SK-N-SH (cell line): ENCODE results near the gene PSMB10. TPM values are rescaled to one million over a fixed set of nuclear protein-coding genes. Genes with fewer than 3 reads are reported as not detected.

Experiments
- CTCF ChIA-PET: fragments of 300-600, 350-600 bp; formaldehyde crosslinking; extraction: SDS; loops from one replicate; lab custom pipeline; 2021; lab: Yijun Ruan, JAX
- POLR2A ChIA-PET: fragments of 350-600 bp; sonication (Branson Sonifier 250); formaldehyde crosslinking; extraction: SDS; loops from one replicate; lab custom pipeline; 2020; ENCODE audit warnings: antibody characterized with exemption, inconsistent platforms; lab: Yijun Ruan, JAX
- DNase-seq: peaks from one replicate; pipeline ENCODE4 v3.0.0; 2012
- H2AFZ ChIP-seq: fragments of 200-600 bp; sonication (generic); 2 replicates; pipeline ENCODE4 v1.8.1; 2016; ENCODE audit warnings: antibody characterized with exemption, mild to moderate bottlenecking, low read depth
- H3F3A ChIP-seq: fragments of 200-600 bp; sonication (generic); replicated peaks from 2 replicates; pipeline ENCODE3; 2016; ENCODE audit warnings: antibody characterized with exemption, mild to moderate bottlenecking; ENCODE audit not compliant: insufficient read depth
- H3K27ac ChIP-seq, 2 experiments: fragments of 200-500 bp in 1 of 2; fragments of 200-600 bp in 1 of 2; sonication (Bioruptor generic) in 1 of 2; sonication (generic), shearing (Covaris generic) in 1 of 2; 2 replicates each; pipeline versions ENCODE4 v1.5.1 to v1.6.1; 2014 to 2016; ENCODE audit warnings: low read depth in 2 of 2, inconsistent platforms in 1 of 2, low read length in 1 of 2, mild to moderate bottlenecking in 1 of 2, mixed read lengths in 1 of 2
- H3K27me3 ChIP-seq: fragments of 200-600 bp; sonication (generic), shearing (Covaris generic); 2 replicates; pipeline ENCODE4 v1.6.1; 2016; ENCODE audit warnings: mixed run types; ENCODE audit not compliant: insufficient read depth
- H3K36me3 ChIP-seq, 2 experiments: fragments of 200-500 bp in 1 of 2; fragments of 200-600 bp in 1 of 2; sonication (Bioruptor generic) in 1 of 2; sonication (generic) in 1 of 2; replicated peaks in 1 of 2; 2 replicates each; pipeline versions ENCODE3 to v1.5.1; 2014 to 2016; ENCODE audit warnings: low read length in 1 of 2, mild to moderate bottlenecking in 1 of 2; ENCODE audit not compliant: insufficient read depth in 2 of 2, control insufficient read depth in 1 of 2
- H3K4me1 ChIP-seq, 2 experiments: fragments of 200-500 bp in 1 of 2; fragments of 200-600 bp in 1 of 2; sonication (Bioruptor generic) in 1 of 2; sonication (generic), shearing (Covaris generic) in 1 of 2; 2 replicates each; pipeline versions ENCODE4 v1.5.1 to v1.6.1; 2014 to 2016; ENCODE audit warnings: low read depth in 1 of 2, low read length in 1 of 2, mixed run types in 1 of 2; ENCODE audit not compliant: insufficient read depth in 2 of 2, control insufficient read depth in 1 of 2
- H3K4me2 ChIP-seq: fragments of 200-600 bp; sonication (generic), shearing (Covaris generic); 2 replicates; pipeline ENCODE4 v1.6.1; 2017; ENCODE audit warnings: mixed run types
- H3K4me3 ChIP-seq, 2 experiments: fragments of 200-500 bp in 1 of 2; fragments of 200-600 bp in 1 of 2; sonication (Bioruptor generic) in 1 of 2; sonication (generic), shearing (Covaris generic) in 1 of 2; 2 replicates each; pipeline versions ENCODE4 v1.5.1 to v1.8.1; 2014 to 2016; ENCODE audit warnings: low read depth in 2 of 2, inconsistent platforms in 1 of 2, low read length in 1 of 2, mild to moderate bottlenecking in 1 of 2, mixed read lengths in 1 of 2, moderate library complexity in 1 of 2
- H3K79me2 ChIP-seq: fragments of 200-600 bp; sonication (generic); 2 replicates; pipeline ENCODE4 v1.8.1; 2017; ENCODE audit warnings: mild to moderate bottlenecking; ENCODE audit not compliant: insufficient read depth
- H3K9ac ChIP-seq: fragments of 200-600 bp; sonication (generic); 2 replicates; pipeline ENCODE4 v1.6.1; 2017; ENCODE audit warnings: mixed run types
- H3K9me2 ChIP-seq: fragments of 200-600 bp; sonication (generic); 2 replicates; pipeline ENCODE4 v1.6.1; 2017; ENCODE audit warnings: mixed run types
- H3K9me3 ChIP-seq: fragments of 200-600 bp; sonication (generic); 2 replicates; pipeline ENCODE4 v1.6.1; 2017; ENCODE audit warnings: mixed run types, mild to moderate bottlenecking, moderate library complexity
- H4K20me1 ChIP-seq: fragments of 200-600 bp; sonication (generic); 2 replicates; pipeline ENCODE4 v1.6.1; 2017; ENCODE audit warnings: mild to moderate bottlenecking, mixed run types; ENCODE audit not compliant: insufficient read depth
- CHD2 ChIP-seq: fragments of 150-350 bp; IDR thresholded peaks from 2 replicates; pipeline ENCODE4 v1.6.1; 2018; ENCODE audit warnings: low read length; ENCODE audit not compliant: partially characterized antibody
- ELF1 ChIP-seq: IDR thresholded peaks from 2 replicates; pipeline ENCODE4 v1.4.0; 2012
- EZH2phosphoT487 ChIP-seq: fragments of 200-600 bp; sonication (generic); IDR thresholded peaks from 2 replicates; pipeline ENCODE4 v1.6.1; 2017; ENCODE audit warnings: low read depth, mixed run types, mild to moderate bottlenecking, antibody characterized with exemption, moderate library complexity, borderline replicate concordance
- FOSL2 ChIP-seq: IDR thresholded peaks from 2 replicates; pipeline ENCODE4 v1.4.0; 2012; ENCODE audit warnings: low read depth, mild to moderate bottlenecking, moderate library complexity, borderline replicate concordance
- GABPA ChIP-seq: IDR thresholded peaks from 2 replicates; pipeline ENCODE4 v1.4.0; 2012; ENCODE audit warnings: low read depth, mild to moderate bottlenecking
- IRF3 ChIP-seq: fragments of 150-350 bp; IDR thresholded peaks from 2 replicates; pipeline ENCODE4 v1.6.1; 2016; ENCODE audit warnings: mild to moderate bottlenecking, low read depth, low read length
- JUND ChIP-seq: IDR thresholded peaks from 2 replicates; pipeline ENCODE4 v1.4.0; 2012
- MAX ChIP-seq: IDR thresholded peaks from 2 replicates; pipeline ENCODE4 v1.4.0; 2012; ENCODE audit warnings: low read depth
- MEF2A ChIP-seq: IDR thresholded peaks from 2 replicates; pipeline ENCODE4 v1.4.0; 2012; ENCODE audit warnings: low read depth, borderline replicate concordance
- MXI1 ChIP-seq: IDR thresholded peaks from 2 replicates; pipeline ENCODE4 v1.6.1; 2012; ENCODE audit warnings: mild to moderate bottlenecking, low read depth, low read length, improper control_type of control experiment
- RCOR1 ChIP-seq: fragments of 150-350 bp; IDR thresholded peaks from 2 replicates; pipeline ENCODE4 v1.6.1; 2017; ENCODE audit warnings: antibody characterized with exemption, low read length
- REST ChIP-seq: IDR thresholded peaks from 2 replicates; pipeline ENCODE4 v1.6.1; 2012; ENCODE audit warnings: mild to moderate bottlenecking, low read depth, low read length, moderate library complexity
- SIN3A ChIP-seq: IDR thresholded peaks from 2 replicates; pipeline ENCODE4 v1.6.1; 2012; ENCODE audit warnings: low read depth, mild to moderate bottlenecking, low read length, moderate library complexity, borderline replicate concordance
- TCF12 ChIP-seq: IDR thresholded peaks from 2 replicates; pipeline ENCODE4 v1.4.0; 2012
- WGBS: methylation state at CpG from one replicate; pipeline ENCODE4 v1.1.6; 2017; ENCODE audit warnings: low lambda C conversion rate; 5-methylcytosine and 5-hydroxymethylcytosine counted together
- polyA plus RNA-seq, 3 experiments: library from polyadenylated mRNA; depleted of rRNA; stranded (reverse); fragments of >200 nt; gene quantifications; 2 replicates each; pipeline ENCODE4 v1.2.3, GENCODE V29; 2012

PSMB10 gene
- polyA plus RNA-seq, 1 of the 3 experiments (the other 2 are of a cell fraction), result 57.8 TPM

GRCh38 chr16:67959536-67960329, 23.1 kb upstream of the PSMB10 start:
- TF ChIP-seq FOSL2 (no peak; the same call in 1 of the 2 replicates), REST (no peak), MXI1 (no peak), ELF1 (no peak), IRF3 (no peak), CHD2 (no peak), RCOR1 (no peak)
- peaks cover 0 to 16% of the 10 kb centered on the region in 2 experiments; a peak in 1 of 4 replicates for H3K4me1 ChIP-seq
- peaks cover 32% of the 10 kb centered on the region for H4K20me1 ChIP-seq
- peak overlapping the region in 1 of 2 experiments; percentile 37; a peak in 1 of 4 replicates for H3K27ac ChIP-seq
- no peaks in the 10 kb centered on the region for H3K9me2 ChIP-seq
- 91% methylated on average over 8 of the region's 11 CpGs for WGBS
- H3K4me2 ChIP-seq, result peak overlapping the region; percentile 12; the same call in 1 of the 2 replicates
- peaks cover 64% of the 10 kb centered on the region for H3K79me2 ChIP-seq
- no peaks in the 10 kb centered on the region for H3F3A ChIP-seq
- DNase-seq, result no peak
- H3K9me3 ChIP-seq, result no peaks in the 10 kb centered on the region
- ChIA-PET POLR2A (interaction anchor here (0.5 to 1.6 kb wide), 4 partner anchors 9 to 787 kb away, joined by 3 to 4 read pairs (median 4); partner anchors contain the start of gene RANBP10), CTCF (interaction anchor here (0.7 to 4.4 kb wide), 5 partner anchors 9 to 81 kb away, joined by 3 to 32 read pairs (median 7); no protein-coding TSS in a partner anchor)
- H3K4me3 ChIP-seq, result no peak overlapping the region
- H3K9ac ChIP-seq, result 0 out of 2 replicates have a peak overlapping the region, but pooled peaks have one; percentile 0
- no peak overlapping the region for H2AFZ ChIP-seq
- no peaks in the 10 kb centered on the region for H3K27me3 ChIP-seq
- H3K36me3 ChIP-seq, result peaks cover 41 to 59% of the 10 kb centered on the region in 2 experiments

- H4K20me1 ChIP-seq, result peaks cover 15% of the 10 kb centered on the region; the same call in 1 of the 2 replicates
- no peak overlapping the region for H2AFZ ChIP-seq
- no peak for DNase-seq
- CTCF ChIA-PET, result interaction anchor here (1.1 kb wide), 1 partner anchor 14 kb away, joined by 5 read pairs; the partner anchor contains the start of gene LCAT
- WGBS, result 94% methylated on average over 6 of the region's 9 CpGs
- peaks cover 0 to 13% of the 10 kb centered on the region in 2 experiments; a peak in 1 of 4 replicates for H3K4me1 ChIP-seq
- H3K4me3 ChIP-seq, result no peak overlapping the region
- H3K27ac ChIP-seq, result no peak overlapping the region
- H3K9ac ChIP-seq, result no peak overlapping the region
- H3K79me2 ChIP-seq, result peaks cover 46% of the 10 kb centered on the region
- POLR2A ChIA-PET, result no interaction called here
- H3F3A ChIP-seq, result peaks cover 7% of the 10 kb centered on the region
- peaks cover 36 to 59% of the 10 kb centered on the region in 2 experiments for H3K36me3 ChIP-seq
- H3K9me2 ChIP-seq, result no peaks in the 10 kb centered on the region
- no peaks in the 10 kb centered on the region for H3K27me3 ChIP-seq
- no peaks in the 10 kb centered on the region for H3K9me3 ChIP-seq
- no peak overlapping the region for H3K4me2 ChIP-seq
- TF ChIP-seq SIN3A, result no peak
- TF ChIP-seq TCF12, result no peak
- TF ChIP-seq REST, result no peak
- TF ChIP-seq MAX, result no peak
- no peak for TF ChIP-seq IRF3
- no peak for TF ChIP-seq GABPA
- TF ChIP-seq EZH2phosphoT487, result no peak
- TF ChIP-seq MEF2A, result no peak
- TF ChIP-seq JUND, result no peak
Measured at GRCh38 chr16:67957622-67958021, 21.0 kb upstream of the PSMB10 start.
